Mucosa of descending colon (tissue), 3 donors: Measurements from ENCODE around the gene ZSCAN29. TPM values are rescaled to one million over a fixed set of nuclear protein-coding genes. Genes with fewer than 3 reads are reported as not detected.

Experiments
- ATAC-seq: fragments of 200-7000 bp; cut with Tn5 transposase; one replicate; pipeline ENCODE4 v1.9.1; 2020; ENCODE audit warnings: mild to moderate bottlenecking, moderate library complexity
- DNase-seq, 3 donors: peaks; one replicate each; pipeline ENCODE4 v3.0.0-alpha.2; 2020
- H3K36me3 ChIP-seq: fragments of 200-600 bp; one replicate; pipeline ENCODE4 v1.8.0; 2021; ENCODE audit warnings: low read depth, mild to moderate bottlenecking
- H3K4me1 ChIP-seq: fragments of 200-600 bp; one replicate; pipeline ENCODE4 v1.8.0; 2021; ENCODE audit warnings: low read depth, mild to moderate bottlenecking
- H3K4me3 ChIP-seq: fragments of 200-600 bp; one replicate; pipeline ENCODE4 v1.8.0; 2021; ENCODE audit warnings: mild to moderate bottlenecking
- H3K9me3 ChIP-seq: fragments of 200-600 bp; one replicate; pipeline ENCODE4 v1.8.0; 2021; ENCODE audit warnings: mild to moderate bottlenecking
- intact Hi-C, 2 donors: fragments of 100-400 bp; cut with DNase I in 1 of 2; cut with micrococcal nuclease in 1 of 2; formaldehyde crosslinking; loops; one replicate each; pipeline versions ENCODE4 v1.11.0 to v1.11.1; 2022; cut with DNase I, micrococcal nuclease
- total RNA-seq, 3 donors: library from RNA; stranded (reverse); fragmentation: NEBNext Ultra II Directional in 2 of 3; extraction: Animal tissue kit (Norgen Biotek cat#: 25700) in 2 of 3; gene quantifications; one replicate each; pipeline versions ENCODE4 v1.2.1 to v1.2.4, GENCODE V29; 2021 to 2023
- TF ChIP-seq, protein P1 (sequence below): fragments of 200-600 bp; IDR thresholded peaks from one replicate; pipeline ENCODE4 v1.8.0; 2022; ENCODE audit warnings: antibody characterized with exemption, mild to moderate bottlenecking
- donor health status: DM: no; HTN: no; CAD: no; lungs with moderate emphysema.
- donor health status: DM: no; HTN: no; CAD: no.
- donor health status: DM: no; HTN: yes; CAD: no.

ZSCAN29 gene
- total RNA-seq, 3 donors from 2014 or later = 26.7 to 34.4 (median 29.1) TPM

DNA sequence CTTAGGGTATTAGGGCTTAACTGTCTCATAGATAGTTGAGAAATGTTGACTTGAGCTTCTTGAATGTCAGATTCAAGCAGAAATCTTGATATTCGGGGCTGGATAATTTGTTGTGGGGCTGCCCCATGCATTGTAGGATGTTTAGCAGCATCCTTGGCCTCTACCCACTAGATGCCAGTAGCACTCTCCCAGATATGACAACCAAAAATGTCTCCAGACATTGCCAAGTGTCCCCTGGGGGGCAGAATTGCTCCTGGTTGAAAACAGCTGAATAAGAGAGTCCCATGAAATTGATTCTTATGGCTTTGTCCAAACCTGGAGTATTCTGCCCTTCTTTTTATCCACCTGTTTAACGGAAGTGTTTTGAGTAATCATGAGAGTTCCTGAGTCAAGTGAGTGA is 24.5 kb downstream of the ZSCAN29 start:
- no peak for ATAC-seq
- TF ChIP-seq, protein P1, sequence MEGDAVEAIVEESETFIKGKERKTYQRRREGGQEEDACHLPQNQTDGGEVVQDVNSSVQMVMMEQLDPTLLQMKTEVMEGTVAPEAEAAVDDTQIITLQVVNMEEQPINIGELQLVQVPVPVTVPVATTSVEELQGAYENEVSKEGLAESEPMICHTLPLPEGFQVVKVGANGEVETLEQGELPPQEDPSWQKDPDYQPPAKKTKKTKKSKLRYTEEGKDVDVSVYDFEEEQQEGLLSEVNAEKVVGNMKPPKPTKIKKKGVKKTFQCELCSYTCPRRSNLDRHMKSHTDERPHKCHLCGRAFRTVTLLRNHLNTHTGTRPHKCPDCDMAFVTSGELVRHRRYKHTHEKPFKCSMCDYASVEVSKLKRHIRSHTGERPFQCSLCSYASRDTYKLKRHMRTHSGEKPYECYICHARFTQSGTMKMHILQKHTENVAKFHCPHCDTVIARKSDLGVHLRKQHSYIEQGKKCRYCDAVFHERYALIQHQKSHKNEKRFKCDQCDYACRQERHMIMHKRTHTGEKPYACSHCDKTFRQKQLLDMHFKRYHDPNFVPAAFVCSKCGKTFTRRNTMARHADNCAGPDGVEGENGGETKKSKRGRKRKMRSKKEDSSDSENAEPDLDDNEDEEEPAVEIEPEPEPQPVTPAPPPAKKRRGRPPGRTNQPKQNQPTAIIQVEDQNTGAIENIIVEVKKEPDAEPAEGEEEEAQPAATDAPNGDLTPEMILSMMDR = no peak
- H3K4me1 ChIP-seq = no peaks in the 10 kb centered on the region
- H3K9me3 ChIP-seq = no peaks in the 10 kb centered on the region
- intact Hi-C loops = no loop called here
- no peak overlapping the region for H3K4me3 ChIP-seq
- H3K36me3 ChIP-seq = no peaks in the 10 kb centered on the region
- DNase-seq = no peak

DNA sequence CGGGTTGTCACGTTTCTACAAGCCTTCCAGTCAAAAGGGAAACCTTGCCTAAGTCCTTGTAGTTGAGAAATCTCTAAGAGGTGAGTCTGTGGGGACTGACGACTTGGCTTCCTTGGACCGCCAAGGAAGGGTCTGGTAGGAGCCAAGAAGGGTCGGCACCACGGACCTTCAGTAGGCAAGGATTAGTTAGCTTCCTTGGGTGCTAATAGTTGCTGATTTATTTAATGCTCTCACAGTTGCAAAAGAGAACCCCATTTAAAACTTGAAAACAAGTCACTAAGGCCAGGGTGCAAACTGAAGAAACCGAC is 40.1 kb downstream of the ZSCAN29 start:
- Histone ChIP-seq H3K36me3 (no peaks in the 10 kb centered on the region), H3K4me1 (peaks cover 15% of the 10 kb centered on the region), H3K4me3 (peak overlapping the region; percentile 61), H3K9me3 (no peaks in the 10 kb centered on the region)
- TF ChIP-seq, protein P1 = no peak
- DNase-seq (no peak), ATAC-seq (no peak)
- intact Hi-C loops = no loop called here

DNA sequence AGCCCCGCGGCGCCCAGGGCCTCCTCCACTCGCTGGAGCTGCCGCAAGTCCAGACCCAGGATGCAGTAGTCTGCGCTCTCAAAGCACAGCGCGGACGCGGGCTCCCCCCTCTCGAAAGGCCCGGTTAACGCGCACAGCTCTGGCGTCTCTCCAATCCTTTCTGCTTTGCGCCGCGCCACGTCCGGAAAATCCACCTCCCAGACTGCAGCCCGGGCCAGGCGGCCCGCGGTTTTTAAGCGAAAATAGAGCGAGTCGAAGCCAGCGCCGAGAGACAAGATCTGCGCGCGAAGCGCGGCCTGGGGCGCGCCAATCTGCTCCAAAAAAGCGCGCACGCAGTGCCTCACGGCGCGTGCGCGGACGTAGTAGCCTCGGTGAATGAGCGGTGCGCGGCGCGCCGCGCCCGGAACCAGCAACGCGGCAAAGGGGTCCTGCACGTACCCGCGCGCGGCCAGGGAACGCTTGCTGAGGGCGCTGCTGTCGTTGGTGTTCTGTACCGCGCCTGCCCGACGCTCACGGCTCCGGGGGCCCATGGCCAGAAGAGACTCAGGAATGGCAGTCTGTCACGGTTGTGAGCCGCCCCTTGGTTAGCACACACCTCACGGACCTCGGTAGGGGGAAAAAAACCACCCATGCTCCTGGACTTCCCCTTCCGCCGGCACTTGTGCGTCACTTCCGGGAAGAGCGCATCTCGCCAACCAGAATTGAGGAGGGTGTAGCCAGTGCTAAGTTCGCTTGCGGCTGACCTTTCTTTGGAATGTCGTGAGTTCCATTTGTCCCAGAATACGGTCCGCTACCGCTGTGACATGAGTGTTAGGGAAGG is 40.7 kb downstream of the ZSCAN29 start, which contains the start of gene LCMT2:
Gene LCMT2 (minus strand): TSS at position 614 of the 820 bp plus-strand sequence. CDS start 84 bp downstream, at position 530.
- Histone ChIP-seq H3K9me3 (no peaks in the 10 kb centered on the region), H3K36me3 (no peaks in the 10 kb centered on the region), H3K4me1 (peaks cover 15% of the 10 kb centered on the region), H3K4me3 (peak within 1 kb of the TSS; percentile 61)
- DNase-seq (peak; percentile 93 to 95 (median 94)), ATAC-seq (peak; percentile 97)
- TF ChIP-seq, protein P1 = no peak
- intact Hi-C loops = no loop called here

DNA sequence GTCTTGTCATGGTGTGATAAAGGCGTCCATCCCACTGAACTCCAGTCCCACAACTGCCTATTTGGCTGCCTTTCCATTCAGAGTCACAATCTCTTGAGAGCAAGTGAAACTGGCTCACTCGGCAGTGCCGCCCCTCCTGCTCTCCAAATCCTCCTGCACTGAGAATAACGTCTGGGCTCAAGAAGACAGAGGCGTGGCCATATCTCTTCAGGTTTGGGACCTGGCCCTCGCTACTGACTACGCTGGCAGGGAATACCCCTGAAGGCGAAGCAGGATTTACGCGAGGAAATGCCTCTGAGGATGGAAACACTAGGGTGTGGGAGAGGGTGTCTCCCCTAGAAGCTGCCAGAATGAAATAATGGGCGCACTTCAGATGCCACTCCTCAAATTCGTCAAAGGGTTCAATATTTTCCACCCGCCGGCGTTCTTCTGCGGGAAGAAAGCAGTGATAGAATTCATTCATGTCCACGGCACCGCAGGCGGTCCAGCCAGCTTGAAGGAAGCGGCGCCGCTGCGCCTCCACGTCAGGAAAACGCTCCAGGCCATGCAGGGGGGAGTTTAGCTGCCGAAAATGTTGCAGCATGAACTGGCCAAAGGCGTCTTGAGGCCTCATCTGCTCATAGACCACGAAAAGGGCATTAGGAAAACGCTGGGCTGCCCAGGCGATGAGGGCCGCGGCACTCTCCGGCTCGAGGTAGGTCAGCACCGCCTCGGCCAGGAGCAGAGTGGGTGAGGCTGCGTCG is 41.5 kb downstream of the ZSCAN29 start:
- Histone ChIP-seq H3K36me3 (no peaks in the 10 kb centered on the region), H3K4me3 (peak overlapping the region; percentile 61), H3K4me1 (peaks cover 15% of the 10 kb centered on the region), H3K9me3 (no peaks in the 10 kb centered on the region)
- ATAC-seq (peak; percentile 8), DNase-seq (peak in 2 of 3 donors; percentile 40 to 58)
- TF ChIP-seq, protein P1 = no peak
- intact Hi-C loops = no loop called here

DNA sequence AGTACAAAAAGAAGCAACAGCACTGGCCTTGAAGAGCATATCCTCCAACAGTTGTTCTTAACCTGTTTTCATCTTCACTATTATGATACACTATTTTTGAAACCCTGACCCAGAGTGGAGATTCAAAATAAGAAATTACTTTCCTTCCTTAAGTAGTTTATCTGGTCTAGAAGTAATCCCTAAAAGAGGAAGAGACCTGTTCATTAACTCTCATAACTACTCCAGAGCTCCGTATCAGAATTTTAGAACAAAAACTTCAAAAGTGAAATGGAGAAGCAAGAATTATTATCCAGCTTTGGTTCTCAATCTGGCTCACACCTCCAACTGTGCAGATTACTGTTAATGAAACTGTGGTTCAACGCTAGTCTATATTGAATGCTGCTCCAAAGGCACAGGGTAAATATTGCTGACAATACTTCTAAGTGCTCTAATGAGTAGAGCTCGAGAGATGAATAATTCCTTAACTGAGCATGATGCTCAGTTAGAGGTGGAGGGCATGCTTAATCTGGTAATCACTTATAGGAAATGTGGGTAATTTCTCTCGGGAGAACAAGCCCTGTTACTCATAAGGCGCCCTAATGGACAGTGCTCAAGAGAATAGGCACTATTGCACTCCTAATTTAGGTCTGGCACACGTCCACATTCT is 45.7 kb downstream of the ZSCAN29 start:
- no peak for DNase-seq
- intact Hi-C loops = no loop called here
- Histone ChIP-seq H3K36me3 (no peaks in the 10 kb centered on the region), H3K9me3 (no peaks in the 10 kb centered on the region), H3K4me3 (no peak overlapping the region), H3K4me1 (peaks cover 15% of the 10 kb centered on the region)
- TF ChIP-seq, protein P1 = no peak
- no peak for ATAC-seq
